A549 (cell line): ENCODE measurements around the gene VPS18. TPM values are rescaled to one million over a fixed set of nuclear protein-coding genes. Genes with fewer than 3 reads are reported as not detected.

Experiments
- ATAC-seq, 2 experiments: fragments of 200-7000 bp in 1 of 2; fragments of >200 bp in 1 of 2; cut with Nextera tagmentation in 1 of 2; cut with Tn5 transposase in 1 of 2; 3 replicates each; pipeline versions ENCODE4 v1.8.0 to v1.9.1; 2018 to 2020; ENCODE audit warnings: mild to moderate bottlenecking in 1 of 2, moderate library complexity in 1 of 2
- CTCF ChIA-PET: fragments of 300-600 bp; sonication (Branson Sonifier 250); formaldehyde crosslinking; extraction: SDS; loops from one replicate; lab custom pipeline; 2021; ENCODE audit warnings: antibody characterized with exemption, inconsistent platforms; lab: Yijun Ruan, JAX
- POLR2A ChIA-PET: fragments of 350-600 bp; formaldehyde crosslinking; extraction: SDS; loops from one replicate; lab custom pipeline; 2021; ENCODE audit warnings: antibody characterized with exemption, inconsistent platforms; lab: Yijun Ruan, JAX
- DNase-seq, 2 experiments: peaks; one replicate each; pipeline versions ENCODE4 v3.0.0 to v3.0.0-alpha.2; 2011 to 2016; ENCODE audit warnings: low read depth in 1 of 2, low spot score in 1 of 2
- FAIRE-seq: peaks from 2 replicates; lab custom pipeline; 2011; peaks lifted over from hg19 to GRCh38; lab: Jason Lieb, UNC
- H3K27ac ChIP-seq, 2 experiments: fragments of >200 bp; sonication (Bioruptor Twin); formaldehyde crosslinking; 3 replicates each; pipeline ENCODE4 v1.5.1; 2016 to 2017
- H3K4me1 ChIP-seq: fragments of >200 bp; sonication (Bioruptor Twin); formaldehyde crosslinking; 3 replicates; pipeline ENCODE4 v1.6.1; 2016
- H3K4me2 ChIP-seq: fragments of >200 bp; sonication (Bioruptor Twin); formaldehyde crosslinking; 3 replicates; pipeline ENCODE4 v1.6.1; 2016
- H3K4me3 ChIP-seq: fragments of >200 bp; sonication (Bioruptor Twin); formaldehyde crosslinking; 3 replicates; pipeline ENCODE4 v1.5.1; 2016
- H3K9me3 ChIP-seq: fragments of >200 bp; sonication (Bioruptor Twin); formaldehyde crosslinking; 3 replicates; pipeline ENCODE4 v1.6.1; 2016
- BCL3 ChIP-seq: fragments of >200 bp; sonication (Bioruptor Twin); formaldehyde crosslinking; IDR thresholded peaks from 3 replicates; pipeline ENCODE4 v1.6.1; 2016
- BHLHE40 ChIP-seq: IDR thresholded peaks from 2 replicates; pipeline ENCODE4 v1.6.1; 2012; ENCODE audit warnings: low read depth, low read length, inconsistent platforms
- CBX2 ChIP-seq: fragments of 200-600 bp; sonication (generic); IDR thresholded peaks from 2 replicates; pipeline ENCODE4 v1.6.1; 2016; ENCODE audit warnings: low read depth, mild to moderate bottlenecking, borderline replicate concordance
- EHF ChIP-seq: fragments of 250-450 bp; sonication (Bioruptor Pico); IDR thresholded peaks from 2 replicates; pipeline ENCODE4 v1.5.0; 2020; ENCODE audit warnings: mild to moderate bottlenecking
- EHMT2 ChIP-seq: fragments of 200-600 bp; sonication (generic); IDR thresholded peaks from 2 replicates; pipeline ENCODE4 v1.6.1; 2016; ENCODE audit warnings: antibody characterized with exemption, low read depth, mild to moderate bottlenecking, moderate library complexity
- EP300 ChIP-seq, 2 experiments: fragments of >200 bp; sonication (Bioruptor Twin); formaldehyde crosslinking; IDR thresholded peaks; 2 replicates in 1 of 2; 3 replicates in 1 of 2; pipeline ENCODE4 v1.6.1; 2016 to 2017
- FOSB ChIP-seq: fragments of 250-450 bp; sonication (Bioruptor Pico); IDR thresholded peaks from 2 replicates; pipeline ENCODE4 v1.5.0; 2020; ENCODE audit warnings: mild to moderate bottlenecking, moderate library complexity
- FOSL2 ChIP-seq, 2 experiments: fragments of 450-650 bp in 1 of 2; fragments of >200 bp in 1 of 2; sonication (Bioruptor Twin) in 1 of 2; formaldehyde crosslinking; IDR thresholded peaks; 2 replicates each; pipeline versions ENCODE4 v1.5.0 to v1.6.1; 2016 to 2020; ENCODE audit warnings: mild to moderate bottlenecking in 1 of 2, moderate library complexity in 1 of 2
- FOXS1 ChIP-seq: fragments of 250-450 bp; sonication (Bioruptor Pico); IDR thresholded peaks from 2 replicates; pipeline ENCODE4 v1.5.0; 2020; ENCODE audit warnings: mild to moderate bottlenecking, moderate library complexity
- HDAC2 ChIP-seq: fragments of 200-600 bp; sonication (generic); IDR thresholded peaks from 2 replicates; pipeline ENCODE4 v1.6.1; 2016
- HEYL ChIP-seq: fragments of 250-450 bp; sonication (Bioruptor Pico); IDR thresholded peaks from 2 replicates; pipeline ENCODE4 v1.8.0; 2021; ENCODE audit warnings: mild to moderate bottlenecking, moderate library complexity
- HOXB13 ChIP-seq: fragments of 250-450 bp; sonication (Bioruptor Pico); IDR thresholded peaks from 2 replicates; pipeline ENCODE4 v1.5.0; 2020; ENCODE audit warnings: low read depth, mild to moderate bottlenecking, moderate library complexity
- JUNB ChIP-seq: fragments of >200 bp; sonication (Bioruptor Twin); formaldehyde crosslinking; IDR thresholded peaks from 2 replicates; pipeline ENCODE4 v1.6.1; 2016
- KDM1A ChIP-seq: fragments of 200-600 bp; sonication (generic); IDR thresholded peaks from 2 replicates; pipeline ENCODE4 v1.6.1; 2016; ENCODE audit warnings: low read depth, mild to moderate bottlenecking
- KDM5A ChIP-seq: fragments of 200-600 bp; sonication (generic); IDR thresholded peaks from 2 replicates; pipeline ENCODE4 v1.6.1; 2016; ENCODE audit warnings: antibody characterized with exemption, mild to moderate bottlenecking
- MYC ChIP-seq: IDR thresholded peaks from 2 replicates; pipeline ENCODE4 v1.6.1; 2012; ENCODE audit warnings: mild to moderate bottlenecking, inconsistent platforms, low read length, improper control_type of control experiment, borderline replicate concordance
- NFE2L2 ChIP-seq: fragments of 150-350 bp; conservative IDR thresholded peaks from 2 replicates; pipeline ENCODE4 v1.6.1; 2014; ENCODE audit warnings: low read length
- NR3C1 ChIP-seq: fragments of >200 bp; sonication (Bioruptor Twin); formaldehyde crosslinking; IDR thresholded peaks from 3 replicates; pipeline ENCODE4 v1.6.1; 2017
- RFX5 ChIP-seq: fragments of 450-650 bp; IDR thresholded peaks from 2 replicates; pipeline ENCODE4 v1.7.1; 2014; ENCODE audit warnings: antibody characterized with exemption, mild to moderate bottlenecking, moderate library complexity
- SREBF2 ChIP-seq: fragments of 450-650 bp; IDR thresholded peaks from 2 replicates; pipeline ENCODE4 v1.6.1; 2014; ENCODE audit warnings: mild to moderate bottlenecking, moderate library complexity
- USF2 ChIP-seq: fragments of 450-650 bp; IDR thresholded peaks from 2 replicates; pipeline ENCODE4 v1.6.1; 2014; ENCODE audit warnings: antibody characterized with exemption
- ZC3H11A ChIP-seq: fragments of 450-650 bp; IDR thresholded peaks from 2 replicates; pipeline ENCODE4 v1.6.1; 2014; ENCODE audit warnings: antibody characterized with exemption, mild to moderate bottlenecking
- ZFP36 ChIP-seq: fragments of 450-650 bp; IDR thresholded peaks from 2 replicates; pipeline ENCODE4 v1.6.1; 2014; ENCODE audit warnings: borderline replicate concordance; ENCODE audit not compliant: partially characterized antibody
- ZSCAN20 ChIP-seq: fragments of 250-450 bp; sonication (Bioruptor Pico); IDR thresholded peaks from 2 replicates; pipeline ENCODE4 v1.8.0; 2022; ENCODE audit warnings: mild to moderate bottlenecking, moderate library complexity
- WGBS: methylation state at CpG from one replicate; pipeline ENCODE4 v1.1.6; 2017; ENCODE audit errors: missing lambda C conversion rate; 5-methylcytosine and 5-hydroxymethylcytosine counted together
- polyA plus RNA-seq, 4 experiments: library from polyadenylated mRNA; depleted of rRNA in 3 of 4; stranded (reverse); fragments of >200 nt; fragmentation: RNase III in 1 of 4; extraction: RNeasy Plus Mini Kit Qiagen cat#74134 plus additional on column Dnase treatment in 1 of 4; gene quantifications; 2 replicates in 3 of 4; 3 replicates in 1 of 4; pipeline ENCODE4 v1.2.3, GENCODE V29; 2011 to 2017

Gene VPS18
- polyA plus RNA-seq, 2 of the 4 experiments (the other 2 are of a cell fraction): 9.0 to 15.2 TPM

GRCh38 chr15:40942878-40943277, 48.6 kb downstream of the VPS18 start:
- Histone ChIP-seq H3K4me2 (peak overlapping the region; percentile 95; the same call in 2 of the 3 replicates), H3K9me3 (no peaks in the 10 kb centered on the region), H3K4me1 (peaks cover 16% of the 10 kb centered on the region), H3K27ac (peak overlapping the region in 1 of 2 experiments; percentile 89; a peak in 3 of 6 replicates), H3K4me3 (no peak overlapping the region)
- DNase-seq (no peak), ATAC-seq (no peak), FAIRE-seq (no peak)
- POLR2A ChIA-PET: interaction anchor here (1.2 to 3.1 kb wide), 2 partner anchors 10 to 79 kb away, joined by 3 to 29 read pairs; partner anchors contain the start of gene CHAC1
- TF ChIP-seq RFX5 (no peak), HOXB13 (CRISPR knock-in tag) (no peak), KDM1A (no peak), HEYL (CRISPR knock-in tag) (no peak)
- CTCF ChIA-PET: interaction anchor here (0.9 to 5.9 kb wide), 28 partner anchors 11 to 288 kb away, joined by 3 to 76 read pairs (median 8); partner anchors contain the start of genes CHAC1, CHP1, DLL4 and EXD1
- WGBS: 93% methylated on average over 12 of the region's 12 CpGs

GRCh38 chr15:40943764-40944365, 49.6 kb downstream of the VPS18 start:
- H3K9me3 ChIP-seq: no peaks in the 10 kb centered on the region
- DNase-seq (no peak), FAIRE-seq (no peak)
- TF ChIP-seq CBX2 (no peak), USF2 (no peak), FOSB (CRISPR knock-in tag) (no peak), EHMT2 (no peak), EHF (CRISPR knock-in tag) (no peak), FOXS1 (CRISPR knock-in tag) (no peak), HDAC2 (no peak), NR3C1 (no peak), MYC (no peak), SREBF2 (no peak), ZFP36 (no peak), BCL3 (no peak), BHLHE40 (no peak), ZSCAN20 (CRISPR knock-in tag) (no peak)
- TF ChIP-seq, all 56 proteins: peak for 0
- Histone ChIP-seq H3K4me3 (no peak overlapping the region), H3K27ac (no peak overlapping the region), H3K4me2 (no peak overlapping the region), H3K4me1 (peaks cover 12% of the 10 kb centered on the region)
- no peak for ATAC-seq
- ChIA-PET CTCF (interaction anchor here (2.2 to 4.7 kb wide), 4 partner anchors 10 to 79 kb away, joined by 7 to 76 read pairs (median 46); partner anchors contain the start of gene CHAC1), POLR2A (interaction anchor here (0.6 kb wide), 1 partner anchor 9 kb away, joined by 3 read pairs; the partner anchor contains the start of gene CHAC1)
- 97% methylated on average over 8 of the region's 9 CpGs for WGBS

- ATAC-seq: no peak
- H3K9me3 ChIP-seq: no peaks in the 10 kb centered on the region
- ChIA-PET CTCF (interaction anchor here (1.2 to 4.7 kb wide), 5 partner anchors 13 to 78 kb away, joined by 3 to 65 read pairs (median 4); no protein-coding TSS in a partner anchor), POLR2A (interaction anchor here (0.6 kb wide), 1 partner anchor 8 kb away, joined by 3 read pairs; the partner anchor contains the start of gene CHAC1)
- no peak for FAIRE-seq
- no peak overlapping the region for H3K4me3 ChIP-seq
- no peak overlapping the region for H3K27ac ChIP-seq
- WGBS: 72% methylated on average over 10 of the region's 11 CpGs
- peaks cover 12% of the 10 kb centered on the region for H3K4me1 ChIP-seq
- no peak for TF ChIP-seq MYC
- TF ChIP-seq ZC3H11A: no peak
- no peak for TF ChIP-seq ZFP36
- TF ChIP-seq RFX5: no peak
- TF ChIP-seq ZSCAN20 (CRISPR knock-in tag): no peak
- no peak for TF ChIP-seq KDM5A
- TF ChIP-seq EP300 (IDR thresholded peaks at IDR 0.05): no peak
- no peak for TF ChIP-seq JUNB
- no peak for TF ChIP-seq FOSL2 (IDR thresholded peaks at IDR 0.05)
- no peak for TF ChIP-seq FOSL2 (CRISPR knock-in tag; IDR thresholded peaks at IDR 0.05)
- TF ChIP-seq FOXS1 (CRISPR knock-in tag): no peak
- TF ChIP-seq NFE2L2: no peak
- no peak overlapping the region for H3K4me2 ChIP-seq
- no peak for DNase-seq
These were observed 50.5 kb downstream of the VPS18 start for GRCh38 chr15:40944510-40945296.
